RWPE2 (cell line): ENCODE results near the gene P4HB.
A peak's percentile ranks its signal among the peaks of the same experiment; 100 is the strongest.

Experiments used
- ATAC-seq: fragments of 200-7000 bp; cut with Tn5 transposase; 3 replicates; pipeline ENCODE4 v1.9.1; 2021; ENCODE audit warnings: low read depth
- DNase-seq: peaks from one replicate; pipeline ENCODE4 v3.0.0-alpha.2; 2020; ENCODE audit warnings: low spot score
- H3K27ac ChIP-seq: fragments of 450-650 bp; 2 replicates; pipeline ENCODE4 v1.5.1; 2017; ENCODE audit warnings: mild to moderate bottlenecking; ENCODE audit not compliant: poor library complexity, severe bottlenecking
- H3K27me3 ChIP-seq: fragments of 250-450 bp; sonication (Bioruptor Pico); 2 replicates; pipeline ENCODE4 v1.5.1; 2021; ENCODE audit warnings: mild to moderate bottlenecking, moderate library complexity; ENCODE audit not compliant: insufficient read depth, poor library complexity, severe bottlenecking
- H3K36me3 ChIP-seq: fragments of 250-450 bp; sonication (Bioruptor Pico); 2 replicates; pipeline ENCODE4 v1.5.1; 2020; ENCODE audit warnings: low read depth, mild to moderate bottlenecking, moderate library complexity
- H3K4me1 ChIP-seq: fragments of 250-450 bp; sonication (Bioruptor Pico); 2 replicates; pipeline ENCODE4 v1.5.1; 2021; ENCODE audit warnings: mild to moderate bottlenecking, moderate library complexity; ENCODE audit not compliant: insufficient read depth, poor library complexity, severe bottlenecking
- H3K4me3 ChIP-seq: fragments of 250-450 bp; sonication (Bioruptor Pico); 2 replicates; pipeline ENCODE4 v1.5.1; 2021; ENCODE audit warnings: mild to moderate bottlenecking, moderate library complexity; ENCODE audit not compliant: severe bottlenecking
- H3K9me3 ChIP-seq: fragments of 250-450 bp; sonication (Bioruptor Pico); 2 replicates; pipeline ENCODE4 v1.5.1; 2021; ENCODE audit warnings: mild to moderate bottlenecking, moderate library complexity; ENCODE audit not compliant: severe bottlenecking
- CTCF ChIP-seq: fragments of 450-650 bp; IDR thresholded peaks from one replicate; pipeline ENCODE4 v1.5.1; 2017; ENCODE audit warnings: mild to moderate bottlenecking, moderate library complexity; ENCODE audit not compliant: poor library complexity, severe bottlenecking

The P4HB gene

DNA sequence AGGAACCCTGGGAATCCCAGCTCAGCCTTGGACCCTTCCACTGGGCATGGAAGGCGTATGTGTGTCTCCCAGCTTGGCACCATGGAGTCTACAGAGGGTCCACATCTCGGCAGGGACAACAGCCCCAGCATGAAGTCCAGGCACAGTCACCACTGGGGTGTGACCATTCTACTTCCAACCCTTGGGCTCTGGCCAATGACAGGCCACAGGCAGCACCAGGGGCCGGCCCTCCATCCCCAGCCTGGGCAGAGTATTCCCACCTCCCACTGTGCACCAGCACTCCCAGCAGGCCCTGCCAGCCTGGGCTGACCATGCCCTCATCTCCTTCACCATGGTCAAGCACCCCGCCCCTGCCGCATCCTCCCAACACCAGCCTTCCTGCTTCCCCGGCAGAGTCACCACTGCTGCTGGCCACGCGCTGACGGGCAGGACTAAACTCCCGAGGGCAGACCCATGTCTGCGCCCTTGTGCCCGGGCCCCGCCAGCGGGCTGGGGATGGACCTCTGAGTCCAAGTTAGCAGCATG, 15.9 kb downstream of the P4HB start:
- no peak overlapping the region for H3K4me3 ChIP-seq
- peaks cover 16% of the 10 kb centered on the region for H3K4me1 ChIP-seq
- H3K9me3 ChIP-seq, result no peaks in the 10 kb centered on the region
- no peaks in the 10 kb centered on the region for H3K27me3 ChIP-seq
- no peak for TF ChIP-seq CTCF
- H3K27ac ChIP-seq, result no peak overlapping the region
- peaks cover 71% of the 10 kb centered on the region for H3K36me3 ChIP-seq
- no peak for ATAC-seq
- DNase-seq, result peak; percentile 73

DNA sequence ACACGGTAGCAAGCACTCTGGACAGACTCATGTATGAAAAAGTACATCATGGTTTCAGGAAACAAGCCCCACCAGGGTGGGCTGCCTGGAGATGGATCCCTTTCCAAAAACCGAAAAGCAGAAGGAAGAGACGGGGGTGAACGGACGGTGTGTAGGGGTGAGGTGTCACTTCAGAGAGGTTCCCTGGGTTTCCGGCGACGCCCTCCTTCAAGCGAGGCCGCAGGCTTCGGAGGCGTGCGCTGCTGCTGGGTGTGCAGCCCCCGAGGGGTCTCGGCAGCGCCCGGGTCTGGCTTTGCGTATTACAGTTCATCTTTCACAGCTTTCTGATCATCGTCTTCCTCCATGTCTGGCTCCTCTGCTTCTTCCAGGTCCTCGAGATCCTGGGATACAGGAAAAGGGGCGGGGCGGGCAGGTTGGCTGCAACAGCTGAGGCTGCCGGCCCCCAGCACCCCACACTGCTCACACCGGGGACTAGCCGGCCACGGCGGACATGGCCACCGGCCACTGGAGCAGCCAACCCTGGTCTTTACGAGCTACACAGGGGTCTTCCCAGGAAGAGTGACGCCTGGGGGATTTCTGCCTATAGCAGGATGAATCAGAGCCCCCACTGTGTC, 16.5 kb downstream of the P4HB start:
- no peak for ATAC-seq
- DNase-seq, result no peak
- TF ChIP-seq CTCF, result no peak
- Histone ChIP-seq H3K27me3 (no peaks in the 10 kb centered on the region), H3K4me3 (no peak overlapping the region), H3K4me1 (peaks cover 16% of the 10 kb centered on the region), H3K36me3 (peaks cover 65% of the 10 kb centered on the region), H3K27ac (no peak overlapping the region), H3K9me3 (no peaks in the 10 kb centered on the region)

DNA sequence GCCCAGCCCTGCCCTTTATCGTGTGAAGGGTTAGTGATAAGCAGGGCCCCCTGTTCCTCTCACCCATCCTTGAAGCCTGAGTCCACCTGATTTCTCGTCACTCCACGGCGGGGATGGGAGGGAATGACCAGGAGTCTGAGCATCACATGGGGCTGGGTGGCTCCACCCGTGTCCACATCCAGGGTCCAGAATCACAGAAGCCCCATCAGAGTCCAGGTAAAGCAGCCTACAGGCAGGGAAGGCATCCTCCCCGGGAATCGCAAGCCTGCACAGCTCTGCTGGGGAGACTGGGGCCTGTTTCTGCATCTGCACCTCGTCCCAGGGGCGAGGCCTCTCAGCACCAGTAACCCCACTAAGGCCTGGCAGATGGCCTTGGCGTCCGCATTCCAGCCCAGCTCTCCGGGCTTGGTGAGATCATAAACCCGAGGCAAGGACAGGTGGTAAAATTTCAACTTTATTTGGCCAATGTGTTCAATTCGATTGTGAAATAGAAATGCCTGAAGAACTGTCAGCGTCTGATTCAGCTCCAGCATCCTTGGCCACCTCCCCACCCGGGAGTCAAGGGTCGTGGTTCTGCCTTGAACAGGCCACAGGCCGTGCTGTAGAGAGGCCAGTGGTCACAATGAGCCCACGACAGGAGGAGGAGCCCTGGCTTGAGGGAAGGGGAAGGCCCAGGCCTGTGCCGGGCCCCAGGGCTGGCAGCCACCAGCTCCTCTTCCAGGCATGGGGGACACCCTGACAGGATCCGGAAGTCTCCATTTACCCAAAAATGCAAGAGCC, 17.4 kb downstream of the P4HB start:
- Histone ChIP-seq H3K27ac (peak overlapping the region; percentile 74), H3K9me3 (no peaks in the 10 kb centered on the region), H3K27me3 (no peaks in the 10 kb centered on the region), H3K4me1 (peaks cover 16% of the 10 kb centered on the region), H3K4me3 (no peak overlapping the region), H3K36me3 (peaks cover 56% of the 10 kb centered on the region)
- DNase-seq (no peak), ATAC-seq (peak; percentile 17)
- TF ChIP-seq CTCF, result no peak

GRCh38 chr17:81842378-81842724, 18.0 kb downstream of the P4HB start:
- ATAC-seq (no peak), DNase-seq (no peak)
- Histone ChIP-seq H3K4me3 (no peak overlapping the region), H3K9me3 (no peaks in the 10 kb centered on the region), H3K36me3 (peaks cover 51% of the 10 kb centered on the region), H3K27me3 (no peaks in the 10 kb centered on the region), H3K4me1 (peaks cover 16% of the 10 kb centered on the region), H3K27ac (peak overlapping the region; percentile 74)
- TF ChIP-seq CTCF, result no peak

GRCh38 chr17:81841866-81842265, 18.5 kb downstream of the P4HB start:
- H3K4me1 ChIP-seq, result peaks cover 16% of the 10 kb centered on the region
- ATAC-seq (no peak; the same call in 1 of the 3 replicates), DNase-seq (no peak)

More at GRCh38 chr17:81841866-81842265, 18.5 kb downstream of the P4HB start:
- Histone ChIP-seq H3K4me3 (no peak overlapping the region), H3K27ac (peak overlapping the region; percentile 74), H3K27me3 (no peaks in the 10 kb centered on the region), H3K9me3 (no peaks in the 10 kb centered on the region), H3K36me3 (peaks cover 46% of the 10 kb centered on the region)
- no peak for TF ChIP-seq CTCF
